Naive thymus-derived CD4-positive, alpha-beta T cell (primary cell): ENCODE measurements around the gene INSIG1. TPM values are rescaled to one million over a fixed set of nuclear protein-coding genes. Genes with fewer than 3 reads are reported as not detected.

Source experiments
- ATAC-seq: fragments of 150-1000 bp; cut with Tn5 transposase; 2 replicates; pipeline ENCODE4 v1.10.0; 2021; ENCODE audit warnings: mild to moderate bottlenecking, moderate library complexity
- CTCF ChIA-PET: fragments of 350-600 bp; sonication (Branson Sonifier 250); formaldehyde crosslinking; loops from one replicate; lab custom pipeline; 2021; ENCODE audit warnings: antibody characterized with exemption; lab: Charles Lee
- POLR2A ChIA-PET: fragments of 350-600 bp; sonication (Branson Sonifier 250); formaldehyde crosslinking; loops from one replicate; lab custom pipeline; 2021; ENCODE audit warnings: antibody characterized with exemption, inconsistent platforms; lab: Charles Lee
- DNase-seq, 9 donors: peaks; one replicate each; pipeline versions ENCODE4 v3.0.0 to v3.0.0-alpha.2; 2020 to 2022; ENCODE audit warnings: mixed read lengths in 1 of 9
- H3K27ac ChIP-seq: one replicate; pipeline ENCODE4 v1.7.0; 2013; ENCODE audit warnings: mild to moderate bottlenecking, low read depth, low read length, moderate library complexity
- H3K27me3 ChIP-seq, 2 donors: one replicate each; pipeline ENCODE4 v1.7.0; 2013; ENCODE audit warnings: low read length in 2 of 2, mild to moderate bottlenecking in 2 of 2, moderate library complexity in 2 of 2; ENCODE audit not compliant: control insufficient read depth in 2 of 2, insufficient read depth in 2 of 2
- H3K36me3 ChIP-seq, 3 experiments: 1 replicate in 2 of 3; 2 replicates in 1 of 3; pipeline ENCODE4 v1.7.0; 2013; ENCODE audit warnings: low read length in 3 of 3, mild to moderate bottlenecking in 3 of 3, moderate library complexity in 1 of 3; ENCODE audit not compliant: insufficient read depth in 3 of 3, control insufficient read depth in 2 of 3
- H3K4me1 ChIP-seq, 2 donors: one replicate each; pipeline ENCODE4 v1.7.0; 2013; ENCODE audit warnings: low read length in 2 of 2, mild to moderate bottlenecking in 2 of 2, moderate library complexity in 1 of 2; ENCODE audit not compliant: control insufficient read depth in 2 of 2, insufficient read depth in 2 of 2
- H3K4me3 ChIP-seq: 2 replicates; pipeline ENCODE4 v1.7.0; 2013; ENCODE audit warnings: mild to moderate bottlenecking, low read length
- H3K9me3 ChIP-seq, 3 experiments: 1 replicate in 2 of 3; 2 replicates in 1 of 3; pipeline ENCODE4 v1.7.0; 2013; ENCODE audit warnings: low read length in 3 of 3; ENCODE audit not compliant: control insufficient read depth in 2 of 3
- H3K27ac Mint-ChIP-seq, 9 donors: one replicate each; pipeline ENCODE4 v1.8.0; 2020 to 2022; ENCODE audit warnings: mixed read lengths in 9 of 9, mild to moderate bottlenecking in 8 of 9, moderate library complexity in 5 of 9, inconsistent platforms in 2 of 9
- H3K27me3 Mint-ChIP-seq, 5 donors: one replicate each; pipeline ENCODE4 v1.8.0; 2021 to 2022; ENCODE audit warnings: mixed read lengths in 5 of 5, mild to moderate bottlenecking in 1 of 5
- H3K36me3 Mint-ChIP-seq, 5 donors: one replicate each; pipeline ENCODE4 v1.8.0; 2020 to 2022; ENCODE audit warnings: mixed read lengths in 5 of 5, mild to moderate bottlenecking in 3 of 5, inconsistent platforms in 1 of 5
- H3K4me1 Mint-ChIP-seq, 7 donors: one replicate each; pipeline ENCODE4 v1.8.0; 2020 to 2022; ENCODE audit warnings: mixed read lengths in 7 of 7, mild to moderate bottlenecking in 3 of 7, inconsistent platforms in 1 of 7
- H3K4me3 Mint-ChIP-seq, 10 donors: one replicate each; pipeline ENCODE4 v1.8.0; 2020 to 2022; ENCODE audit warnings: mild to moderate bottlenecking in 10 of 10, mixed read lengths in 10 of 10, moderate library complexity in 6 of 10, inconsistent platforms in 2 of 10
- H3K9me3 Mint-ChIP-seq, 11 donors: one replicate each; pipeline ENCODE4 v1.8.0; 2020 to 2022; ENCODE audit warnings: mixed read lengths in 11 of 11, mild to moderate bottlenecking in 4 of 11, inconsistent platforms in 1 of 11, moderate library complexity in 1 of 11
- intact Hi-C, 2 donors: fragments of 100-400 bp; cut with micrococcal nuclease; formaldehyde crosslinking; loops; one replicate each; pipeline ENCODE4 v1.15.1; 2023
- polyA plus RNA-seq, 2 donors: library from polyadenylated mRNA; unstranded; fragments of 300-500 nt; fragmentation: Illumina TruSeq; gene quantifications; one replicate each; pipeline ENCODE4 v1.2.3, GENCODE V29; 2021
- total RNA-seq, 6 experiments: library from RNA in 5 of 6; stranded (reverse) in 5 of 6; gene quantifications; 1 replicate in 5 of 6; 2 replicates in 1 of 6; pipeline ENCODE4 v1.2.3 and lab custom pipeline; 2021 to 2026

Gene INSIG1
- total and polyA plus RNA-seq, 7 experiments from 2014 or later = 22.2 to 70.0 (median 46.3) TPM

DNA sequence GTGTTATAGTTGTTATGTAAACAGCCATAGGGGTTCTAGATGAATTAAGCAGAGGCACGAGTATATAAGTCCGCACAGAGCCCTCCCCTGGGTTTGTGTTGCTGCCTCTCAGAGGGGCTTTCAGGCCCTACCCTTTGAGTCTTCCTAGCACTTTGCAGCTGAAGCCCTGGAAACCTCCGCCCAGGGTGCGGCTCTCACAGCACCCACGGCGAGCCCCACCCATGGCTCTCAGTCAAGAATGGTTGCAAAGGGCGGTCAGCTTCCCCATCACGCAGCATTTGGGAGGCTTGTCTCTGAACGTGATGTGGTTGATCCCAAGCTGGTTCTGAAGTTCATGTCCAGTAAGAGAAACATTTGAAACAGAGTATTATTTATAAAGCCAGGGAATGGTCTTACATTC lies 18.8 kb upstream of the INSIG1 start:
- POLR2A ChIA-PET = no interaction called here
- Mint-ChIP-seq H3K9me3 (no peaks in the 10 kb centered on the region), H3K36me3 (no peaks in the 10 kb centered on the region), H3K27ac (no peak overlapping the region), H3K27me3 (peaks cover 0 to 18% (median 7%) of the 10 kb centered on the region in 5 donors), H3K4me3 (no peak overlapping the region), H3K4me1 (peaks cover 0 to 31% (median 4%) of the 10 kb centered on the region in 7 donors)
- Histone ChIP-seq H3K27me3 (no peaks in the 10 kb centered on the region), H3K36me3 (no peaks in the 10 kb centered on the region), H3K27ac (no peak overlapping the region), H3K4me1 (no peaks in the 10 kb centered on the region), H3K4me3 (no peak overlapping the region), H3K9me3 (no peaks in the 10 kb centered on the region)
- DNase-seq (no peak), ATAC-seq (no peak)
- intact Hi-C loops = no loop called here
- CTCF ChIA-PET = no interaction called here

DNA sequence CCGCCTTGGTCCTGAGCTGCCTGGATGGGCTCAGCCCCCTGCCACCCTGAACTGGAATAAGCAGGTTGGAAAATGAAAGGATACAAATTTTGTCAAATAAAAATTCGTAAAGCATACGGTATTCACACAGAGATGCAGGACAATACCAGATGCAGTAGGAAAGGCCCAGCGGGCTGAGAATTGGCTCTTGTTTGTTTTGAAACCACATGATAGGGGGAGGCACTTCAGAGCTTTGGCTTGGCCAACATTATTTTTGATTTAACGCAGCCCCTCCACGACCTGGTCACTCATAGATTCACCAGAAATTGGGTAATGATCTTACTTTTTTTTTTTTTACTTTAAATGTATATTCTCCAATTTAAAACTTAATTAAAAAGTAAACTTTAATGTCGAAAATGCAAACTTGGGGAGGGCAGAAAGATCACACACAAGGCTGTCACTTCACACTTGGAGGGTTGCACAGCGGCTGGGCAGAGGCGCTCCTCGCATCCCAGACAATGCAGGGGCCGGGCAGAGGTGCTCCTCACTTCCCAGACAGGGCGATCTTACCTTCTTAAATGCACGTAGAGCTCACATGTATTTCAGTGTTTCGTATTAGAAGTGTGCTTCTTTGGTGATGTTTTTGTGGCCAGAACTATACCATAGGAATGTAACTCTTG lies 17.8 kb upstream of the INSIG1 start:
- Mint-ChIP-seq H3K9me3 (no peaks in the 10 kb centered on the region), H3K4me1 (peaks cover 1 to 36% (median 6%) of the 10 kb centered on the region in 7 donors), H3K4me3 (no peak overlapping the region), H3K27me3 (peaks cover 0 to 10% (median 7%) of the 10 kb centered on the region in 5 donors), H3K36me3 (no peaks in the 10 kb centered on the region), H3K27ac (peak overlapping the region in 1 of 9 donors; percentile 62)
- ChIA-PET CTCF (no interaction called here), POLR2A (interaction anchor here (0.9 kb wide), 1 partner anchor 19 kb away, joined by 3 read pairs; no protein-coding TSS in a partner anchor)
- Histone ChIP-seq H3K4me1 (no peaks in the 10 kb centered on the region), H3K9me3 (no peaks in the 10 kb centered on the region), H3K4me3 (no peak overlapping the region), H3K36me3 (no peaks in the 10 kb centered on the region), H3K27ac (no peak overlapping the region), H3K27me3 (no peaks in the 10 kb centered on the region)
- ATAC-seq (no peak), DNase-seq (no peak)
- intact Hi-C loops = no loop called here

DNA sequence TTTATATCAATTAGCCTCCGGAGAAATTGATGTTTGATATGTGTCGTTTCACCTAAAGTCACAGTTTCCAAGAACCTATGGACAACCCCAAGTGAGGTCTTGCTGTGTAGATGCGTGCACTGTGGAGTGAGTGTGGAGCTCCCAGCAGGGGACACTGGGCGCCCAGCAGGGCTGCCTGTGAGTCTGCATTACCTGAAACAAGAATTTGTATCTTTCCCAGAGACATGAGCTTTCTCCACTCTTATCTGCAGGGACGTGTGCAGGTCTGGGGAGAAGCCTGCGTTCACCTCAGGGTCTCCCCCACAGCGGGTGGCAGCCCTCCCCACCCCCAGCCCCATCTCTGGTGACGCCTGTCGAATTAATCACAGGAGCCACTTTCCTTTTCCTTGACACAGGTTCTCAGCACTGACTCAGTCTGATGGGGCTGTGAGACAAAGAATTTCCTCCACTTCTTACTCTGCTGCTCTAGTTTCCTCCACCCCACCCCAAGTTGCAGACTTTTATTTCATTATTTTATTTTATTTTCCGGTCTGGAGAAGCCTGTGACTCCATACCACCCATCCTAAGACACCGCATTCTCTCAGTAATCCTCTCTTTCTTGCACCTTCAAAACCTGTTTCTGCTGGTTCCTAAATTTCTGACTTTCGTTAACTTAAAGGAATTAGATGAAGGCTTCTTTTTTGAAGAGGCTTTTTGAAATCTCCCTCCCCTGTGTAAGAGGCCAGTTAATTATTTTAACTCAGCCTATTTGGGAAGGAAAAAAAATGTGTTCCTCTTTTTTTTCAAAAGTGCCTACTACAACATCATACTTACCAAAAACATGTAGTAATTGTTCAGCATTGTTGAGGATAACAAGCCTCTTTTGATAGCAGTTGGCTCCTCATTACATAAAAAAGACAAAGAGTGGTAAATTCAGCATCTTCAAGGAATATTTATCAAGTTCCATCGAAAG lies 17.0 kb upstream of the INSIG1 start:
- no peaks in the 10 kb centered on the region for H3K36me3 ChIP-seq
- ATAC-seq = no peak
- ChIA-PET CTCF (interaction anchor here (0.6 kb wide), 1 partner anchor 45 kb away, joined by 3 read pairs; no protein-coding TSS in a partner anchor), POLR2A (interaction anchor here (0.9 kb wide), 1 partner anchor 18 kb away, joined by 3 read pairs; no protein-coding TSS in a partner anchor)
- no peak overlapping the region for H3K4me3 Mint-ChIP-seq
- no peaks in the 10 kb centered on the region for H3K4me1 ChIP-seq
- peak overlapping the region in 1 of 9 donors; percentile 62 for H3K27ac Mint-ChIP-seq
- no peaks in the 10 kb centered on the region for H3K9me3 Mint-ChIP-seq
- no peak overlapping the region for H3K27ac ChIP-seq
- peaks cover 7 to 44% (median 9%) of the 10 kb centered on the region in 7 donors for H3K4me1 Mint-ChIP-seq
- H3K36me3 Mint-ChIP-seq = peaks cover 0 to 3% (median 0%) of the 10 kb centered on the region in 5 donors
- intact Hi-C loops = no loop called here
- H3K27me3 ChIP-seq = no peaks in the 10 kb centered on the region
- peaks cover 0 to 9% (median 6%) of the 10 kb centered on the region in 5 donors for H3K27me3 Mint-ChIP-seq
- no peak overlapping the region for H3K4me3 ChIP-seq
- DNase-seq = no peak
- H3K9me3 ChIP-seq = no peaks in the 10 kb centered on the region

DNA sequence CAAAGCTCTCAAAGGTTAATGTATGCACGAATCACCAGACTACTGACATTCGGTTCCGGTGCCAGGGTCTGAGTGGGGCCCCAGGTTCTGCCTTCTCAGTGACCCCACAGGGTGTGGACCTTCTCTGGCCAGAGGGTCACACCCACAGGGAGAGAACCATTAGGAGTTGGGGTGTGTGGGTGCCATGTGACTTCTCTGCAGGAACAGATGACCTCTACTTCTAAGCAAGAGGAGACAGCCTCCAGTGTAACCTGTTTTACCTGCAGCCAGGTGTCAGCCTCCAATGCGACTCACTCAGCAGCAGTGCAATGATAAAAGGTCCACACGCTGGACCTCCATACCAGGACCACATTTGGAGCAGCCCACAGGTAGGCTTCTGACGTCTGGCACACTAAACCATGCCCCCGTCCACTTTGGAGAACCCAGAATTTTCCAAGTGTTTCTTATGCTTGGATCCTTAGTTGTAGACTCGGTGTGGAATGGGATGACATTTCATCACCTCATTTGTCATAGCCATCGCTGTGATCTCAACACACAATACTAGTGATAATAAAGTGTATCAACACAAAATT lies 16.2 kb upstream of the INSIG1 start:
- Mint-ChIP-seq H3K27me3 (peaks cover 0 to 9% (median 5%) of the 10 kb centered on the region in 5 donors), H3K9me3 (peaks cover 0 to 2% (median 0%) of the 10 kb centered on the region in 11 donors), H3K27ac (no peak overlapping the region), H3K4me3 (no peak overlapping the region), H3K4me1 (peaks cover 12 to 52% (median 17%) of the 10 kb centered on the region in 7 donors), H3K36me3 (peaks cover 0 to 11% (median 0%) of the 10 kb centered on the region in 5 donors)
- intact Hi-C loops = no loop called here
- POLR2A ChIA-PET = no interaction called here
- Histone ChIP-seq H3K4me3 (no peak overlapping the region), H3K9me3 (no peaks in the 10 kb centered on the region), H3K4me1 (peaks cover 0 to 4% of the 10 kb centered on the region in 2 donors), H3K27ac (no peak overlapping the region), H3K27me3 (no peaks in the 10 kb centered on the region), H3K36me3 (no peaks in the 10 kb centered on the region)
- CTCF ChIA-PET = interaction anchor here (0.6 kb wide), 1 partner anchor 46 kb away, joined by 3 read pairs; no protein-coding TSS in a partner anchor
- DNase-seq (no peak), ATAC-seq (no peak)

DNA sequence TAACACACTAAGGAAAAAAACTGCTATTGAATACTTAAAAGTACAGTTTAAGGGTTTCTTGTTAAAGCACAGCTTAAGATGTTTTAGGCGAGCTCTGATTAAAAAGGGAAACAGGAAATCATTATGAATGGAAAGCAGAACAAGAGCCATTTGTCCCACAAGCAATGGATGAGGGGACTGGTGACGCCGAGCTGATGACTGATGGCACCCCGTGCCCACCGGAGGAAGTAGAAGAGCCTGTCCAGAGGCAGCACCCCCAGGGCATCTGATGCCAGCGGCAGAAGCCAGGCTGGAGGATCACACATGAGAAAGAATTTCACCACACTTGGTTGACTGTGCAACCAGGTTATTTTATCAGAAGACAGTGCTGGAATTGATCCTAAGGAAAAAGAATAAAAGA lies 15.0 kb upstream of the INSIG1 start:
- Histone ChIP-seq H3K4me1 (peaks cover 0 to 12% of the 10 kb centered on the region in 2 donors), H3K4me3 (no peak overlapping the region), H3K27me3 (no peaks in the 10 kb centered on the region), H3K27ac (no peak overlapping the region), H3K9me3 (no peaks in the 10 kb centered on the region), H3K36me3 (no peaks in the 10 kb centered on the region)
- Mint-ChIP-seq H3K4me3 (no peak overlapping the region), H3K36me3 (peaks cover 0 to 19% (median 0%) of the 10 kb centered on the region in 5 donors), H3K9me3 (peaks cover 0 to 6% (median 0%) of the 10 kb centered on the region in 11 donors), H3K27me3 (peaks cover 0 to 9% (median 5%) of the 10 kb centered on the region in 5 donors), H3K27ac (peak overlapping the region in 1 of 9 donors; percentile 61), H3K4me1 (peaks cover 12 to 61% (median 29%) of the 10 kb centered on the region in 7 donors)
- ChIA-PET POLR2A (interaction anchor here (1.6 kb wide), 1 partner anchor 14 kb away, joined by 4 read pairs; no protein-coding TSS in a partner anchor), CTCF (no interaction called here)
- intact Hi-C loops = loop anchor here in 1 of 2 donors (2.0 kb wide), 1 partner anchor 14 kb away; the partner anchor contains the start of gene INSIG1
- ATAC-seq (peak; percentile 77), DNase-seq (no peak)
